SK-N-SH treated with all-trans-retinoic acid at 6 μM for 48 hours (cell line): ENCODE data around the gene WNT7A.

Experiments used
- ATAC-seq: fragments of 200-7000 bp; cut with Tn5 transposase; 3 replicates; pipeline ENCODE4 v1.9.1; 2020; ENCODE audit warnings: mild to moderate bottlenecking, moderate library complexity
- ARNTL ChIP-seq: fragments of 450-650 bp; formaldehyde crosslinking; IDR thresholded peaks from 2 replicates; pipeline ENCODE4 v1.5.0; 2020; ENCODE audit warnings: low read depth, mild to moderate bottlenecking, moderate library complexity, borderline replicate concordance
- BACH2 ChIP-seq: fragments of 250-450 bp; sonication (Bioruptor Pico); IDR thresholded peaks from 2 replicates; pipeline ENCODE4 v1.9.0; 2021; ENCODE audit warnings: mild to moderate bottlenecking, borderline replicate concordance
- CREB5 ChIP-seq: fragments of 250-450 bp; sonication (Bioruptor Pico); IDR thresholded peaks from 2 replicates; pipeline ENCODE4 v1.5.1; 2020; ENCODE audit warnings: low read depth, mild to moderate bottlenecking, moderate library complexity
- CSDC2 ChIP-seq: fragments of 250-450 bp; sonication (Bioruptor Pico); IDR thresholded peaks from 2 replicates; pipeline ENCODE4 v1.5.0; 2020; ENCODE audit warnings: mild to moderate bottlenecking, moderate library complexity
- ESRRG ChIP-seq: fragments of 250-450 bp; sonication (Bioruptor Pico); IDR thresholded peaks from 2 replicates; pipeline ENCODE4 v1.6.1; 2021; ENCODE audit warnings: mild to moderate bottlenecking
- GLIS3 ChIP-seq: fragments of 250-450 bp; sonication (Bioruptor Pico); IDR thresholded peaks from 2 replicates; pipeline ENCODE4 v1.5.0; 2020; ENCODE audit warnings: mild to moderate bottlenecking, moderate library complexity
- ISL1 ChIP-seq: fragments of 250-450 bp; sonication (Bioruptor Pico); IDR thresholded peaks from 2 replicates; pipeline ENCODE4 v2.1.2; 2022; ENCODE audit warnings: mild to moderate bottlenecking, moderate library complexity
- OSR1 ChIP-seq: fragments of 250-450 bp; sonication (Bioruptor Pico); IDR thresholded peaks from 2 replicates; pipeline ENCODE4 v1.8.0; 2022; ENCODE audit warnings: moderate library complexity, mild to moderate bottlenecking, inconsistent platforms
- PATZ1 ChIP-seq: fragments of 250-450 bp; sonication (Bioruptor Pico); IDR thresholded peaks from 2 replicates; pipeline ENCODE4 v1.8.0; 2020; ENCODE audit warnings: mild to moderate bottlenecking, moderate library complexity, borderline replicate concordance
- PPARA ChIP-seq: fragments of 250-450 bp; sonication (Bioruptor Pico); IDR thresholded peaks from 2 replicates; pipeline ENCODE4 v1.5.0; 2020; ENCODE audit warnings: mild to moderate bottlenecking, borderline replicate concordance
- SNAI2 ChIP-seq: fragments of 250-450 bp; sonication (Bioruptor Pico); IDR thresholded peaks from 2 replicates; pipeline ENCODE4 v1.5.0; 2020; ENCODE audit warnings: mild to moderate bottlenecking, moderate library complexity
- ZFP30 ChIP-seq: fragments of 450-650 bp; formaldehyde crosslinking; IDR thresholded peaks from 2 replicates; pipeline ENCODE4 v1.5.0; 2022; ENCODE audit warnings: mild to moderate bottlenecking, moderate library complexity
- ZNF70 ChIP-seq: fragments of 450-650 bp; formaldehyde crosslinking; IDR thresholded peaks from 2 replicates; pipeline ENCODE4 v1.5.0; 2020; ENCODE audit warnings: mild to moderate bottlenecking, moderate library complexity
- ZNF8 ChIP-seq: fragments of 450-650 bp; formaldehyde crosslinking; IDR thresholded peaks from 2 replicates; pipeline ENCODE4 v1.5.0; 2020; ENCODE audit warnings: mild to moderate bottlenecking, moderate library complexity
- TF ChIP-seq, protein P1 (sequence below): fragments of 250-450 bp; sonication (Bioruptor Pico); IDR thresholded peaks from 2 replicates; pipeline ENCODE4 v1.8.0; 2021; ENCODE audit warnings: low read depth, mild to moderate bottlenecking, moderate library complexity, borderline replicate concordance
- TF ChIP-seq, protein P2 (sequence below): fragments of 250-450 bp; sonication (Bioruptor Pico); IDR thresholded peaks from 2 replicates; pipeline ENCODE4 v1.5.0; 2020; ENCODE audit warnings: mild to moderate bottlenecking, moderate library complexity
- TF ChIP-seq, protein P3 (sequence below): fragments of 250-450 bp; sonication (Bioruptor Pico); IDR thresholded peaks from 2 replicates; pipeline ENCODE4 v1.5.1; 2021; ENCODE audit warnings: mild to moderate bottlenecking, moderate library complexity

The WNT7A gene

DNA sequence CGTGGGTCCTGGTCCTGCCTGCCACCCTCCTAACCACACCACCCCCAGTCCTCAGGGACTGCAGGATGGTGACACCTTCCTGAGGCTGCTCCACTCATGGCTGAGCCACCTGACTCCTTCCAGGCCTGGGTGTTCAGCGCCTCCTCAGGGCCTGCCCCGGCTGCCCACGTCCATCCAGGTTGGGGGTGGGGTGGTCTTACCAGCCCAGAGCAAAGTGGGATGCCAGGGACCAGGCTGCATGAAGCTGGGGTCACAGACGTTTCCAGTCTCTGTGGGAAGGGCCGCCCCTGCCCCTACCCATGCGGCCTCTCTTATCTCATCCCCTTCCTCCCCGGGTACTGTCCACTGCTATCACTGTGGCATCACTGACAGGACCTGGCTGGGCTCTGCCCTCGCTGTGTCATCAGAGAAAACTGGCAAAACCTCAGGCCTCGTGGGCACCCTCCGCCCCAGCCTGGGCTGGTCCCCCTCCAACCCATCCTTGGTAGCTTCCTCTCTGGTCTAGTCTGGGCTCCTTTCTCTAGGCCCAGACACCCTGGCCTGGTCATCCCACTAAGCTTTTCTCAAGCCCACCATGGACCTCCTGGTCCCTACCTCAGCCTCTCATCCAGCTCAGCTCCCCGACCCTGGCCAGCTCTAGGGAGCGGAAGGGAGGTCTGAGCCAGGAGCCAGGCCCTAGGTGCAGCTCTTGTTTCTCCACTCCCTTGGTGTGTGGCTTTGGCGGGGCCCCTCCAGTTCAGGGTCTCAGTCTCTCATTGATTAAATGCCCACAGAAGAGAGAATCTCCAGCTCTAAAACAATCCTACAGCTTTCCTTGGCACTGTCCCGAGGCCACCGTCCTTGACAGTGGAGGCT is 32.9 kb downstream of the WNT7A start (continued):
- TF ChIP-seq, protein P1, sequence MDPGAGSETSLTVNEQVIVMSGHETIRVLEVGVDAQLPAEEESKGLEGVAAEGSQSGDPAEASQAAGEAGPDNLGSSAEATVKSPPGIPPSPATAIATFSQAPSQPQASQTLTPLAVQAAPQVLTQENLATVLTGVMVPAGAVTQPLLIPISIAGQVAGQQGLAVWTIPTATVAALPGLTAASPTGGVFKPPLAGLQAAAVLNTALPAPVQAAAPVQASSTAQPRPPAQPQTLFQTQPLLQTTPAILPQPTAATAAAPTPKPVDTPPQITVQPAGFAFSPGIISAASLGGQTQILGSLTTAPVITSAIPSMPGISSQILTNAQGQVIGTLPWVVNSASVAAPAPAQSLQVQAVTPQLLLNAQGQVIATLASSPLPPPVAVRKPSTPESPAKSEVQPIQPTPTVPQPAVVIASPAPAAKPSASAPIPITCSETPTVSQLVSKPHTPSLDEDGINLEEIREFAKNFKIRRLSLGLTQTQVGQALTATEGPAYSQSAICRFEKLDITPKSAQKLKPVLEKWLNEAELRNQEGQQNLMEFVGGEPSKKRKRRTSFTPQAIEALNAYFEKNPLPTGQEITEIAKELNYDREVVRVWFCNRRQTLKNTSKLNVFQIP (CRISPR knock-in tag): no peak
- TF ChIP-seq PATZ1: no peak
- TF ChIP-seq, all 23 proteins: peak for 0

DNA sequence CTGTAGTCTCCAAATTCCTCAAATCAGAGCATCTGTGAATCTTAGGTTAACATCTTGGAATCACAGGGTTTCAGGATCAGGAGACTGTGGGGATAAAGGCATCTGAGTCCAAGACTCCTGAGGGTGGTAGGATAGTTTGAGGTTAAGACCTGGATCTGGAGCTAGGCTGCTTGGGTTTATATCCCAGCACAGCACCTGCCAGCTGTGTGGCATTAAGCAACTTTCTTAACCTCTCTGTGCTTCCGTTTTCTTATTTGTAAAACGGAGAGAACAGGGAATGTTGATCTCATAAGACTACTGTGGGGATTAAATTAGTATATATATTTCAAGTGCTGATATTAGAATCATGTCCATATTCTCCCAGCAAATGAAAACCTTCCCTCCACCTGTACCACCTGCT is 33.6 kb downstream of the WNT7A start:
- ATAC-seq: no peak
- no peak for TF ChIP-seq PATZ1

- ATAC-seq: no peak
- no peak for TF ChIP-seq ZNF70
- TF ChIP-seq, protein P1 (CRISPR knock-in tag): no peak
- TF ChIP-seq ISL1 (CRISPR knock-in tag): no peak
- TF ChIP-seq ZFP30 (CRISPR knock-in tag): no peak
- no peak for TF ChIP-seq SNAI2 (CRISPR knock-in tag)
Measured at GRCh38 chr3:13845806-13846205, 34.1 kb downstream of the WNT7A start.

GRCh38 chr3:13844911-13845310 is 35.0 kb downstream of the WNT7A start:
- ATAC-seq: no peak
- TF ChIP-seq CREB5 (CRISPR knock-in tag) (no peak), ARNTL (CRISPR knock-in tag) (no peak), GLIS3 (no peak), ZFP30 (CRISPR knock-in tag) (no peak), PATZ1 (no peak), ZNF70 (no peak), SNAI2 (CRISPR knock-in tag) (no peak), ESRRG (no peak), BACH2 (CRISPR knock-in tag) (no peak), ZNF8 (CRISPR knock-in tag) (no peak), PPARA (CRISPR knock-in tag) (no peak), CSDC2 (CRISPR knock-in tag) (no peak), OSR1 (CRISPR knock-in tag) (no peak)
- TF ChIP-seq, protein P1 (CRISPR knock-in tag): no peak
- TF ChIP-seq, protein P2, sequence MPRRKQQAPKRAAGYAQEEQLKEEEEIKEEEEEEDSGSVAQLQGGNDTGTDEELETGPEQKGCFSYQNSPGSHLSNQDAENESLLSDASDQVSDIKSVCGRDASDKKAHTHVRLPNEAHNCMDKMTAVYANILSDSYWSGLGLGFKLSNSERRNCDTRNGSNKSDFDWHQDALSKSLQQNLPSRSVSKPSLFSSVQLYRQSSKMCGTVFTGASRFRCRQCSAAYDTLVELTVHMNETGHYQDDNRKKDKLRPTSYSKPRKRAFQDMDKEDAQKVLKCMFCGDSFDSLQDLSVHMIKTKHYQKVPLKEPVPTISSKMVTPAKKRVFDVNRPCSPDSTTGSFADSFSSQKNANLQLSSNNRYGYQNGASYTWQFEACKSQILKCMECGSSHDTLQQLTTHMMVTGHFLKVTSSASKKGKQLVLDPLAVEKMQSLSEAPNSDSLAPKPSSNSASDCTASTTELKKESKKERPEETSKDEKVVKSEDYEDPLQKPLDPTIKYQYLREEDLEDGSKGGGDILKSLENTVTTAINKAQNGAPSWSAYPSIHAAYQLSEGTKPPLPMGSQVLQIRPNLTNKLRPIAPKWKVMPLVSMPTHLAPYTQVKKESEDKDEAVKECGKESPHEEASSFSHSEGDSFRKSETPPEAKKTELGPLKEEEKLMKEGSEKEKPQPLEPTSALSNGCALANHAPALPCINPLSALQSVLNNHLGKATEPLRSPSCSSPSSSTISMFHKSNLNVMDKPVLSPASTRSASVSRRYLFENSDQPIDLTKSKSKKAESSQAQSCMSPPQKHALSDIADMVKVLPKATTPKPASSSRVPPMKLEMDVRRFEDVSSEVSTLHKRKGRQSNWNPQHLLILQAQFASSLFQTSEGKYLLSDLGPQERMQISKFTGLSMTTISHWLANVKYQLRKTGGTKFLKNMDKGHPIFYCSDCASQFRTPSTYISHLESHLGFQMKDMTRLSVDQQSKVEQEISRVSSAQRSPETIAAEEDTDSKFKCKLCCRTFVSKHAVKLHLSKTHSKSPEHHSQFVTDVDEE: no peak
- TF ChIP-seq, protein P3, sequence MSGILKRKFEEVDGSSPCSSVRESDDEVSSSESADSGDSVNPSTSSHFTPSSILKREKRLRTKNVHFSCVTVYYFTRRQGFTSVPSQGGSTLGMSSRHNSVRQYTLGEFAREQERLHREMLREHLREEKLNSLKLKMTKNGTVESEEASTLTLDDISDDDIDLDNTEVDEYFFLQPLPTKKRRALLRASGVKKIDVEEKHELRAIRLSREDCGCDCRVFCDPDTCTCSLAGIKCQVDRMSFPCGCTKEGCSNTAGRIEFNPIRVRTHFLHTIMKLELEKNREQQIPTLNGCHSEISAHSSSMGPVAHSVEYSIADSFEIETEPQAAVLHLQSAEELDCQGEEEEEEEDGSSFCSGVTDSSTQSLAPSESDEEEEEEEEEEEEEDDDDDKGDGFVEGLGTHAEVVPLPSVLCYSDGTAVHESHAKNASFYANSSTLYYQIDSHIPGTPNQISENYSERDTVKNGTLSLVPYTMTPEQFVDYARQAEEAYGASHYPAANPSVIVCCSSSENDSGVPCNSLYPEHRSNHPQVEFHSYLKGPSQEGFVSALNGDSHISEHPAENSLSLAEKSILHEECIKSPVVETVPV (CRISPR knock-in tag): no peak
